Measurements from ENCODE around the gene ZNF576. TPM values are rescaled to one million over a fixed set of nuclear protein-coding genes. Genes with fewer than 3 reads are reported as not detected.

The ZNF576 gene
- polyA plus RNA-seq, 1 donor: 13.5 TPM

Other genes with a start within 250 kb of the ZNF576 start
- 0.43 TPM for gene CD177, start 242.9 kb upstream of the ZNF576 start, polyA plus RNA-seq
- not detected for gene TEX101, start 181.7 kb upstream of the ZNF576 start, polyA plus RNA-seq
- 1.0 TPM for gene LYPD3, start 131.0 kb upstream of the ZNF576 start, polyA plus RNA-seq
- gene PHLDB3, start 91.8 kb upstream of the ZNF576 start, polyA plus RNA-seq: 33.8 TPM
- gene ETHE1, start 69.4 kb upstream of the ZNF576 start, polyA plus RNA-seq: 97.7 TPM
- gene ZNF575, start 63.4 kb upstream of the ZNF576 start, polyA plus RNA-seq: 4.0 TPM
- 47.4 TPM for gene XRCC1, start 21.1 kb upstream of the ZNF576 start, polyA plus RNA-seq
- 16.4 TPM for gene PINLYP, start 20.8 kb upstream of the ZNF576 start, polyA plus RNA-seq
- gene IRGQ, start 461 bp upstream of the ZNF576 start, polyA plus RNA-seq: 11.5 TPM
- 1.5 TPM for gene SRRM5, start 15.5 kb downstream of the ZNF576 start, polyA plus RNA-seq
- 40.4 TPM for gene ZNF428, start 23.0 kb downstream of the ZNF576 start, polyA plus RNA-seq
- 13.6 TPM for gene CADM4, start 43.3 kb downstream of the ZNF576 start, polyA plus RNA-seq
- gene PLAUR, start 73.6 kb downstream of the ZNF576 start, polyA plus RNA-seq: 5.7 TPM
- 0.03 TPM for gene IRGC, start 119.5 kb downstream of the ZNF576 start, polyA plus RNA-seq
- 36.2 TPM for gene SMG9, start 158.4 kb downstream of the ZNF576 start, polyA plus RNA-seq
- 1.3 TPM for gene KCNN4, start 184.4 kb downstream of the ZNF576 start, polyA plus RNA-seq
- 0.81 TPM for gene LYPD5, start 205.9 kb downstream of the ZNF576 start, polyA plus RNA-seq
- 15.8 TPM for gene ZNF283, start 230.7 kb downstream of the ZNF576 start, polyA plus RNA-seq

All from large intestine (tissue), 1 donor.